Lower leg skin (tissue), 4 donors: Measurements from ENCODE around the gene PACSIN2. TPM values are rescaled to one million over a fixed set of nuclear protein-coding genes. Genes with fewer than 3 reads are reported as not detected.

Experiments used
- DNase-seq, 2 donors: peaks; one replicate each; pipeline ENCODE4 v3.0.0-alpha.2; 2019; ENCODE audit warnings: low spot score in 2 of 2
- H3K4me3 ChIP-seq: fragments of 200-600 bp; sonication (generic); 2 replicates; pipeline ENCODE4 v1.5.1; 2017; ENCODE audit warnings: mild to moderate bottlenecking, low read depth; ENCODE audit not compliant: poor library complexity, severe bottlenecking
- POLR2A ChIP-seq, 2 donors: fragments of 450-650 bp; IDR thresholded peaks; one replicate each; pipeline ENCODE4 v1.6.1; 2016 to 2017; ENCODE audit warnings: antibody characterized with exemption in 2 of 2, mild to moderate bottlenecking in 1 of 2, moderate library complexity in 1 of 2
- WGBS, 2 donors: methylation state at CpG; one replicate each; pipeline ENCODE4 v1.1.5; 2018; 5-methylcytosine and 5-hydroxymethylcytosine counted together
- intact Hi-C: fragments of 100-400 bp; cut with DNase I; formaldehyde crosslinking; loops from one replicate; pipeline ENCODE4 v1.15.0; 2023; ENCODE audit warnings: low total_unique reads
- total RNA-seq, 4 donors: library from RNA; depleted of rRNA; stranded (reverse); fragments of >200 nt; gene quantifications; one replicate each; pipeline ENCODE4 v1.1.0, GENCODE V29; 2016
- TF ChIP-seq, protein P1 (sequence below), 3 donors: fragments of 450-650 bp; IDR thresholded peaks; one replicate each; pipeline ENCODE4 v1.5.1; 2016; ENCODE audit warnings: antibody characterized with exemption in 3 of 3, mild to moderate bottlenecking in 3 of 3, moderate library complexity in 2 of 3

Gene PACSIN2
- total RNA-seq, 4 donors from 2014 or later, result 46.3 to 88.8 (median 58.2) TPM

- WGBS, 2 donors, result 93 to 95% methylated on average over 12 of the region's 12 CpGs
- TF ChIP-seq, protein P1, sequence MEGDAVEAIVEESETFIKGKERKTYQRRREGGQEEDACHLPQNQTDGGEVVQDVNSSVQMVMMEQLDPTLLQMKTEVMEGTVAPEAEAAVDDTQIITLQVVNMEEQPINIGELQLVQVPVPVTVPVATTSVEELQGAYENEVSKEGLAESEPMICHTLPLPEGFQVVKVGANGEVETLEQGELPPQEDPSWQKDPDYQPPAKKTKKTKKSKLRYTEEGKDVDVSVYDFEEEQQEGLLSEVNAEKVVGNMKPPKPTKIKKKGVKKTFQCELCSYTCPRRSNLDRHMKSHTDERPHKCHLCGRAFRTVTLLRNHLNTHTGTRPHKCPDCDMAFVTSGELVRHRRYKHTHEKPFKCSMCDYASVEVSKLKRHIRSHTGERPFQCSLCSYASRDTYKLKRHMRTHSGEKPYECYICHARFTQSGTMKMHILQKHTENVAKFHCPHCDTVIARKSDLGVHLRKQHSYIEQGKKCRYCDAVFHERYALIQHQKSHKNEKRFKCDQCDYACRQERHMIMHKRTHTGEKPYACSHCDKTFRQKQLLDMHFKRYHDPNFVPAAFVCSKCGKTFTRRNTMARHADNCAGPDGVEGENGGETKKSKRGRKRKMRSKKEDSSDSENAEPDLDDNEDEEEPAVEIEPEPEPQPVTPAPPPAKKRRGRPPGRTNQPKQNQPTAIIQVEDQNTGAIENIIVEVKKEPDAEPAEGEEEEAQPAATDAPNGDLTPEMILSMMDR (IDR thresholded peaks at IDR 0.05), result no peak
- TF ChIP-seq POLR2A (IDR thresholded peaks at IDR 0.05), result no peak
- intact Hi-C loops, result no loop called here
Observed at GRCh38 chr22:42904050-42904449, 110.9 kb downstream of the PACSIN2 start.

DNA sequence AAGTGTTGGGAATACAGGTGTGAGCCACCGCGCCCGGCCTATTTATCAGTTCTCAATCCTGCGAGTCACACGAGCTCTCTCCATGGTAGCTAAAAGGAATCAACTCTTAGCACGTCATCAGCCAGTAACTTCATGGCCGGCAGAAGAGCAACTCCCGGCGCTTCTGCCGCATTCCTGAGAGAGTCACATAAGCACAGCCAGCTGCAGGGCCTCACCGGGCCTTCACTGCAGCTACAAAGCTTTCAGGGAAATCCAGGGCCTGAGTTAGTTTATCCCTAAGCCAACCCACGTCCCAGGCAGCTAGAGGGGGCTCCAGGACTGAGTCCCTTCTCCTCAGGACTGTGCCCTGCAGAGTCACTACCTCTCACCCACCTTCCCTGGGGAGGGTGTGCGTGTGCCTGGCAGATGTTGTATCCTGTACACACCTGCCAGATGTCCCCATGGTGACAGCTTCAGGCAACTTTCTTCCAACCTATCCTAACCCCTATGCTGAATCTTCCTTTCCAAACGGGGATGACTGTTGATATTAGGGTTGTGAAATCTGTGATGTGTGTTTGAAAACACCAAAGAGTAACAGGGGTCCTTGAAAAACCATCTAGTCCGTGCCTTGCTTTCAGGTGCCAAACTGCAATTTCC, 112.0 kb downstream of the PACSIN2 start:
- no peak overlapping the region for H3K4me3 ChIP-seq
- no peak for DNase-seq
- TF ChIP-seq, protein P1 (IDR thresholded peaks at IDR 0.05), result no peak
- TF ChIP-seq POLR2A (IDR thresholded peaks at IDR 0.05), result no peak
- intact Hi-C loops, result no loop called here
- 78 to 90% methylated on average over 15 of the region's 15 CpGs for WGBS, 2 donors

More at GRCh38 chr22:42904050-42904449, 110.9 kb downstream of the PACSIN2 start:
- no peak for DNase-seq
- no peak overlapping the region for H3K4me3 ChIP-seq

DNA sequence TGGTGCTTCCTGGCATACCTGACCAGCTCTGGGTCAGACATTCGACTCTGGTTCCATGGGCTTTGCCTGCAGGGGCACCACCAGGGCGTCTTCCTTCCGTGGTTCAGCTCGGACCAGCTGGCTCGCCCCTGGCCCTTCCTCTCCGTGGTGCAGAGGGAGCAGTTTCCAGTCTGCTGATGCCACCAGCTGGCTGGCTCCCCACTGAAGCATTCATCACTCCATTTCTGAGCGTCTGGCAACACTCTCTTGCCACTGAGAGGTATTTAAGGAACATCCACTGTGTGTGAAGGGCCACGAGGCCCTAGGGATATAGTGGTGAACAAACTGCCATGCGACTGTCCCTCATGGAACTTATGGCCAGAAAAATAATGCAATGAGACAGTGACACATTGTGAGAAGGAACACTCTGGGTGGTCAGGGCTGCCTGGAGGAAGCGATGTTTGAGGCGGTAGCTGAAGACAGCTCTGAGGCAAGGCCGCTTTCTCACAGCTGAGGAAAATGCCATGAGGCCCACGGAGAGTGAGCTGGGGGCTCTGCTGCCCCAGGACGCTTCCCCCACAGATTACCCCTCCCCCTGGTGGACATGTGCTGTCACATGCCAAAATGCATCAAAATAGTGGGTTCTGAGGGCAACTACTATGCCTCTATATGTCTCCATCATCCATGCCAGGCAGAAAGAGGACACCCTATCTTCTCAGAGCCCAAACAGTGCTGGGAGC, 113.0 kb downstream of the PACSIN2 start:
- intact Hi-C loops, result no loop called here
- DNase-seq, result no peak
- H3K4me3 ChIP-seq, result no peak overlapping the region
- 75 to 84% methylated on average over 14 of the region's 14 CpGs for WGBS, 2 donors
- TF ChIP-seq, protein P1 (IDR thresholded peaks at IDR 0.05), result no peak
- no peak for TF ChIP-seq POLR2A (IDR thresholded peaks at IDR 0.05)

- DNase-seq, result no peak
- H3K4me3 ChIP-seq, result no peak overlapping the region
- whole genome bisulfite sequencing, 2 donors, result 95 to 96% methylated on average over 7 of the region's 7 CpGs
- TF ChIP-seq POLR2A (IDR thresholded peaks at IDR 0.05), result no peak
- TF ChIP-seq, protein P1 (IDR thresholded peaks at IDR 0.05), result no peak
- intact Hi-C loops, result no loop called here
Observed at GRCh38 chr22:42897960-42898359, 117.0 kb downstream of the PACSIN2 start.

- TF ChIP-seq POLR2A (IDR thresholded peaks at IDR 0.05), result no peak
- TF ChIP-seq, protein P1 (IDR thresholded peaks at IDR 0.05), result no peak
- 58 to 70% methylated on average over 9 of the region's 9 CpGs for WGBS, 2 donors
- H3K4me3 ChIP-seq, result no peak overlapping the region
- DNase-seq, result no peak
- intact Hi-C loops, result no loop called here
Observed at GRCh38 chr22:42895541-42895981, 119.4 kb downstream of the PACSIN2 start.
